ENCODE results near the gene CFAP43.

Gene CFAP43

GRCh38 chr10:104085801-104086400, 146.3 kb downstream of the CFAP43 start, which contains the start of gene COL17A1:
TSS of gene COL17A1 (minus strand) at chr10:104085880. CDS start at chr10:104080673, 5,207 bp downstream.
- Mint-ChIP-seq H3K27me3 (no peaks in the 10 kb centered on the region), H3K27ac (no peak within 1 kb of the TSS), H3K9me3 (no peaks in the 10 kb centered on the region), H3K4me3 (no peak within 1 kb of the TSS), H3K4me1 (no peaks in the 10 kb centered on the region)
- DNase-seq (no peak), ATAC-seq (no peak)

GRCh38 chr10:104084482-104085142, 147.6 kb downstream of the CFAP43 start:
- Mint-ChIP-seq H3K9me3 (no peaks in the 10 kb centered on the region), H3K27me3 (no peaks in the 10 kb centered on the region), H3K27ac (no peak overlapping the region), H3K4me3 (no peak overlapping the region), H3K4me1 (no peaks in the 10 kb centered on the region)
- no peak for ATAC-seq
- DNase-seq, result no peak

- DNase-seq, result no peak
- Mint-ChIP-seq H3K27ac (no peak overlapping the region), H3K4me1 (no peaks in the 10 kb centered on the region), H3K9me3 (no peaks in the 10 kb centered on the region), H3K4me3 (no peak overlapping the region), H3K27me3 (no peaks in the 10 kb centered on the region)
- ATAC-seq, result no peak
These were observed 150.2 kb downstream of the CFAP43 start for GRCh38 chr10:104081998-104082397.

GRCh38 chr10:104080762-104081161, 151.4 kb downstream of the CFAP43 start:
- Mint-ChIP-seq H3K9me3 (no peaks in the 10 kb centered on the region), H3K4me1 (no peaks in the 10 kb centered on the region), H3K4me3 (no peak overlapping the region), H3K27me3 (no peaks in the 10 kb centered on the region), H3K27ac (no peak overlapping the region)
- ATAC-seq (no peak), DNase-seq (no peak)

Data from stimulated activated naive CD8-positive, alpha-beta T cell treated with anti-CD3 and anti-CD28 coated beads, Interleukin-15, amount 100 ng/mL, for 72 hours (primary cell).